OCI-LY7 (cell line): Measurements from ENCODE around the gene CBY3. TPM values are rescaled to one million over a fixed set of nuclear protein-coding genes. Genes with fewer than 3 reads are reported as not detected.

Experiments
- BruUV-seq: library from RNA; stranded (reverse); fragments of 400-500 nt; replicated peaks from 2 replicates; lab custom pipeline; 2021; lab: Mats Ljungman, UMichigan
- CTCF ChIA-PET: fragments of 300-600 bp; sonication (Branson Sonifier 250); formaldehyde crosslinking; loops from one replicate; lab custom pipeline; 2022; ENCODE audit warnings: antibody characterized with exemption; ENCODE audit not compliant: unreplicated experiment; lab: Charles Lee
- POLR2A ChIA-PET: fragments of 300-600 bp; sonication (Branson Sonifier 250); formaldehyde crosslinking; loops from one replicate; lab custom pipeline; 2022; ENCODE audit warnings: antibody characterized with exemption; lab: Charles Lee
- DNase-seq: peaks from one replicate; pipeline ENCODE4 v3.0.0-alpha.2; 2015; ENCODE audit warnings: low spot score
- H2AFZ ChIP-seq: fragments of 200-600 bp; sonication (generic), shearing (Covaris generic); 2 replicates; pipeline ENCODE4 v1.6.1; 2014; ENCODE audit warnings: mild to moderate bottlenecking, antibody characterized with exemption, low read length, moderate library complexity
- H3K27ac ChIP-seq: fragments of 200-600 bp; sonication (generic); 2 replicates; pipeline ENCODE4 v1.5.1; 2014; ENCODE audit warnings: mixed run types, low read depth, mild to moderate bottlenecking, moderate library complexity, low read length, inconsistent platforms; ENCODE audit not compliant: poor library complexity, severe bottlenecking
- H3K36me3 ChIP-seq: fragments of 200-600 bp; sonication (generic); 2 replicates; pipeline ENCODE4 v1.6.1; 2014; ENCODE audit warnings: mild to moderate bottlenecking, antibody characterized with exemption, low read length, moderate library complexity, mixed read lengths; ENCODE audit not compliant: insufficient read depth
- H3K4me1 ChIP-seq: fragments of 200-600 bp; sonication (generic); 2 replicates; pipeline ENCODE4 v1.5.1; 2014; ENCODE audit warnings: mild to moderate bottlenecking, low read length; ENCODE audit not compliant: insufficient read depth, poor library complexity, severe bottlenecking
- H3K4me2 ChIP-seq: fragments of 200-600 bp; sonication (generic); 2 replicates; pipeline ENCODE4 v1.6.1; 2014; ENCODE audit warnings: mild to moderate bottlenecking, low read length
- H3K4me3 ChIP-seq: fragments of 200-600 bp; sonication (generic); 2 replicates; pipeline ENCODE4 v1.5.1; 2014; ENCODE audit warnings: mild to moderate bottlenecking, low read depth, low read length; ENCODE audit not compliant: poor library complexity, severe bottlenecking
- H3K79me2 ChIP-seq: fragments of 200-600 bp; sonication (generic); 2 replicates; pipeline ENCODE4 v1.6.1; 2016; ENCODE audit warnings: low read depth, mild to moderate bottlenecking, low read length, moderate library complexity, mixed read lengths; ENCODE audit not compliant: insufficient read depth
- H3K9me2 ChIP-seq: fragments of 200-600 bp; sonication (generic); 2 replicates; pipeline ENCODE4 v1.6.1; 2016; ENCODE audit warnings: mild to moderate bottlenecking, low read length, mixed read lengths; ENCODE audit not compliant: insufficient read depth
- H3K9me3 ChIP-seq: fragments of 200-600 bp; sonication (generic); 2 replicates; pipeline ENCODE4 v1.6.1; 2014; ENCODE audit warnings: mild to moderate bottlenecking, mixed run types, low read length, mixed read lengths
- H4K20me1 ChIP-seq: fragments of 200-600 bp; sonication (generic); 2 replicates; pipeline ENCODE4 v1.6.1; 2014; ENCODE audit warnings: mild to moderate bottlenecking, antibody characterized with exemption, low read length, moderate library complexity, mixed read lengths; ENCODE audit not compliant: insufficient read depth
- CTCF ChIP-seq: fragments of 200-600 bp; sonication (generic); conservative IDR thresholded peaks from 2 replicates; pipeline ENCODE4 v1.5.1; 2014; ENCODE audit warnings: mild to moderate bottlenecking, antibody characterized with exemption, low read length, moderate library complexity, mixed read lengths
- EZH2phosphoT487 ChIP-seq: fragments of 200-600 bp; sonication (generic); IDR thresholded peaks from 2 replicates; pipeline ENCODE4 v1.6.1; 2018; ENCODE audit warnings: low read depth, borderline replicate concordance, mild to moderate bottlenecking, mixed run types, antibody characterized with exemption, low read length, moderate library complexity, mixed read lengths
- intact Hi-C: fragments of 100-400 bp; cut with micrococcal nuclease; formaldehyde crosslinking; loops from one replicate; pipeline ENCODE4 v1.10.0; 2022; ENCODE audit not compliant: unreplicated experiment
- total RNA-seq, 2 experiments: library from RNA; depleted of rRNA in 1 of 2; stranded (reverse); fragments of >200 nt in 1 of 2; shearing (Covaris generic) in 1 of 2; gene quantifications; 2 replicates each; pipeline ENCODE4 v1.2.3, GENCODE V29; 2014 to 2022

Gene CBY3
- total RNA-seq, 2 experiments from 2014 or later, result not detected

GRCh38 chr5:179729727-179730126, 48.9 kb upstream of the CBY3 start:
- H4K20me1 ChIP-seq, result no peaks in the 10 kb centered on the region
- peaks cover 16% of the 10 kb centered on the region for H3K4me1 ChIP-seq
- H3K4me2 ChIP-seq, result no peak overlapping the region
- H3K4me3 ChIP-seq, result no peak overlapping the region
- no peak overlapping the region for H3K27ac ChIP-seq
- TF ChIP-seq EZH2phosphoT487, result no peak
- no peak for TF ChIP-seq CTCF
- H2AFZ ChIP-seq, result no peak overlapping the region
- DNase-seq, result no peak
- no peaks in the 10 kb centered on the region for H3K9me2 ChIP-seq
- BruUV-seq, result no TSS peak
- ChIA-PET POLR2A (interaction anchor here (0.6 to 0.8 kb wide), 2 partner anchors 24 to 85 kb away, joined by 3 to 5 read pairs; no protein-coding TSS in a partner anchor), CTCF (no interaction called here)
- intact Hi-C loops, result loop anchor here (5.0 kb wide), 1 partner anchor 78 kb away; the partner anchor contains the start of gene MGAT4B
- no peaks in the 10 kb centered on the region for H3K9me3 ChIP-seq
- H3K36me3 ChIP-seq, result peaks cover 71% of the 10 kb centered on the region
- peaks cover 15% of the 10 kb centered on the region for H3K79me2 ChIP-seq

GRCh38 chr5:179729303-179729702, 48.5 kb upstream of the CBY3 start:
- Histone ChIP-seq H4K20me1 (no peaks in the 10 kb centered on the region), H3K79me2 (peaks cover 10% of the 10 kb centered on the region), H3K9me3 (no peaks in the 10 kb centered on the region), H3K4me2 (no peak overlapping the region), H3K9me2 (no peaks in the 10 kb centered on the region), H3K36me3 (peaks cover 73% of the 10 kb centered on the region), H3K27ac (no peak overlapping the region), H3K4me3 (no peak overlapping the region), H2AFZ (no peak overlapping the region), H3K4me1 (peaks cover 12% of the 10 kb centered on the region)
- intact Hi-C loops, result no loop called here
- TF ChIP-seq CTCF (no peak), EZH2phosphoT487 (no peak)
- no peak for DNase-seq
- CTCF ChIA-PET, result no interaction called here
- POLR2A ChIA-PET, result no interaction called here
- BruUV-seq, result no TSS peak

- Histone ChIP-seq H3K4me1 (peaks cover 9% of the 10 kb centered on the region), H3K4me2 (no peak overlapping the region), H3K9me2 (no peaks in the 10 kb centered on the region), H3K4me3 (no peak overlapping the region), H3K27ac (no peak overlapping the region), H4K20me1 (no peaks in the 10 kb centered on the region), H2AFZ (no peak overlapping the region), H3K9me3 (no peaks in the 10 kb centered on the region), H3K36me3 (peaks cover 95% of the 10 kb centered on the region), H3K79me2 (no peaks in the 10 kb centered on the region)
- no peak for DNase-seq
- CTCF ChIA-PET, result no interaction called here
- POLR2A ChIA-PET, result interaction anchor here (1.0 kb wide), 1 partner anchor 30 kb away, joined by 3 read pairs; no protein-coding TSS in a partner anchor
- no TSS peak for BruUV-seq
- intact Hi-C loops, result no loop called here
- no peak for TF ChIP-seq CTCF
- no peak for TF ChIP-seq EZH2phosphoT487
These were observed 46.3 kb upstream of the CBY3 start for GRCh38 chr5:179727106-179727505.
